Gastrocnemius medialis (tissue), 4 donors: ENCODE measurements around the gene LBX1.

ENCODE experiments used
- CTCF ChIP-seq, 5 experiments: fragments of 450-650 bp in 3 of 5; fragments of 200-600 bp in 2 of 5; sonication (generic) in 2 of 5; IDR thresholded peaks in 4 of 5; conservative IDR thresholded peaks in 1 of 5; 1 replicate in 4 of 5; 2 replicates in 1 of 5; pipeline ENCODE4 v1.5.1; 2016 to 2019; ENCODE audit warnings: antibody characterized with exemption in 5 of 5, mild to moderate bottlenecking in 3 of 5, moderate library complexity in 3 of 5
- POLR2A ChIP-seq, 2 donors: fragments of 450-650 bp; IDR thresholded peaks; one replicate each; pipeline ENCODE4 v1.6.1; 2017; ENCODE audit warnings: antibody characterized with exemption in 2 of 2, mild to moderate bottlenecking in 2 of 2, moderate library complexity in 2 of 2

- TF ChIP-seq POLR2A (IDR thresholded peaks at IDR 0.05) (no peak), CTCF (IDR thresholded peaks at IDR 0.05 in 4 of 5, conservative IDR thresholded peaks at IDR 0.05 in 1 of 5) (no peak)
Measured at GRCh38 chr10:101207026-101207425, 22.2 kb downstream of the LBX1 start.
